Measurements from ENCODE around the gene TOP2B.

TOP2B gene

GRCh38 chr3:25664812-25665314, at the start of gene TOP2B:
TSS of gene TOP2B (minus strand) at chr3:25664907. CDS start at chr3:25664297, 610 bp downstream.
- peaks cover 40% of the 10 kb centered on the region for H3K4me1 ChIP-seq
- H3K4me2 ChIP-seq: peak within 1 kb of the TSS; percentile 91
- no peak for TF ChIP-seq Cebpa-rat (IDR thresholded peaks at IDR 0.05)

GRCh38 chr3:25713341-25713985, 48.8 kb upstream of the TOP2B start:
- Histone ChIP-seq H3K4me3 (no peak overlapping the region), H3K4me2 (0 out of 2 replicates have a peak overlapping the region, but pooled peaks have one; percentile 7), H3K27me3 (no peaks in the 10 kb centered on the region), H3K36me3 (peaks cover 16% of the 10 kb centered on the region), H4K20me1 (no peaks in the 10 kb centered on the region), H3K27ac (no peak overlapping the region), H3K9me3 (peaks cover 22% of the 10 kb centered on the region), H3K9ac (no peak overlapping the region), H3K4me1 (0 out of 2 replicates have a peak, but pooled peaks cover 5% of the 10 kb centered on the region)
- no peak for TF ChIP-seq Cebpa-rat (IDR thresholded peaks at IDR 0.05)

More at GRCh38 chr3:25664812-25665314, at the start of gene TOP2B:
- Histone ChIP-seq H3K27ac (peak within 1 kb of the TSS; percentile 100), H3K27me3 (no peaks in the 10 kb centered on the region), H4K20me1 (peaks cover under 1% of the 10 kb centered on the region; the same call in 1 of the 2 replicates), H3K9ac (peak within 1 kb of the TSS; percentile 100), H3K36me3 (peaks cover 30% of the 10 kb centered on the region), H3K4me3 (peak within 1 kb of the TSS; percentile 86), H3K9me3 (no peaks in the 10 kb centered on the region)

GRCh38 chr3:25711090-25711489, 46.4 kb upstream of the TOP2B start:
- no peak overlapping the region for H3K4me2 ChIP-seq
- no peaks in the 10 kb centered on the region for H3K27me3 ChIP-seq
- H3K4me1 ChIP-seq: peaks cover 18% of the 10 kb centered on the region
- H3K9ac ChIP-seq: no peak overlapping the region
- H3K36me3 ChIP-seq: no peaks in the 10 kb centered on the region
- H4K20me1 ChIP-seq: no peaks in the 10 kb centered on the region
- no peak for TF ChIP-seq Cebpa-rat (IDR thresholded peaks at IDR 0.05)
- peaks cover 3% of the 10 kb centered on the region; the same call in 1 of the 2 replicates for H3K9me3 ChIP-seq
- H3K27ac ChIP-seq: no peak overlapping the region
- no peak overlapping the region for H3K4me3 ChIP-seq

GRCh38 chr3:25708036-25708435, 43.3 kb upstream of the TOP2B start:
- Histone ChIP-seq H3K4me1 (peaks cover 13% of the 10 kb centered on the region), H3K9me3 (no peaks in the 10 kb centered on the region), H3K27me3 (no peaks in the 10 kb centered on the region), H3K4me3 (no peak overlapping the region), H3K9ac (no peak overlapping the region), H3K27ac (no peak overlapping the region), H4K20me1 (no peaks in the 10 kb centered on the region), H3K36me3 (no peaks in the 10 kb centered on the region), H3K4me2 (no peak overlapping the region)
- TF ChIP-seq Cebpa-rat (IDR thresholded peaks at IDR 0.05): no peak

GRCh38 chr3:25707268-25707926, 42.7 kb upstream of the TOP2B start:
- Histone ChIP-seq H3K36me3 (no peaks in the 10 kb centered on the region), H3K4me1 (peaks cover 13% of the 10 kb centered on the region), H3K9ac (no peak overlapping the region), H3K4me3 (no peak overlapping the region), H3K27ac (no peak overlapping the region), H4K20me1 (no peaks in the 10 kb centered on the region), H3K9me3 (no peaks in the 10 kb centered on the region), H3K4me2 (peak overlapping the region; percentile 44), H3K27me3 (no peaks in the 10 kb centered on the region)
- TF ChIP-seq Cebpa-rat (IDR thresholded peaks at IDR 0.05): no peak

- H4K20me1 ChIP-seq: no peaks in the 10 kb centered on the region
- H3K4me1 ChIP-seq: peaks cover 13% of the 10 kb centered on the region
- H3K9ac ChIP-seq: no peak overlapping the region
- H3K27ac ChIP-seq: no peak overlapping the region
- H3K4me3 ChIP-seq: no peak overlapping the region
- TF ChIP-seq Cebpa-rat (IDR thresholded peaks at IDR 0.05): no peak
- H3K27me3 ChIP-seq: no peaks in the 10 kb centered on the region
- no peaks in the 10 kb centered on the region for H3K9me3 ChIP-seq
- no peaks in the 10 kb centered on the region for H3K36me3 ChIP-seq
- peak overlapping the region; percentile 44; the same call in 1 of the 2 replicates for H3K4me2 ChIP-seq
Measured at GRCh38 chr3:25706213-25706612, 41.5 kb upstream of the TOP2B start.

GRCh38 chr3:25697553-25697952, 32.8 kb upstream of the TOP2B start:
- Histone ChIP-seq H3K36me3 (no peaks in the 10 kb centered on the region), H3K9me3 (peaks cover 6% of the 10 kb centered on the region), H3K27me3 (no peaks in the 10 kb centered on the region), H4K20me1 (no peaks in the 10 kb centered on the region), H3K9ac (no peak overlapping the region), H3K27ac (no peak overlapping the region), H3K4me2 (no peak overlapping the region), H3K4me3 (no peak overlapping the region), H3K4me1 (peaks cover 7% of the 10 kb centered on the region)
- no peak for TF ChIP-seq Cebpa-rat (IDR thresholded peaks at IDR 0.05)

- Histone ChIP-seq H3K9me3 (peaks cover 6% of the 10 kb centered on the region), H3K4me2 (peak overlapping the region; percentile 42), H4K20me1 (no peaks in the 10 kb centered on the region), H3K27me3 (no peaks in the 10 kb centered on the region), H3K36me3 (no peaks in the 10 kb centered on the region), H3K9ac (no peak overlapping the region), H3K27ac (no peak overlapping the region), H3K4me1 (peaks cover 7% of the 10 kb centered on the region), H3K4me3 (no peak overlapping the region)
- TF ChIP-seq Cebpa-rat (IDR thresholded peaks at IDR 0.05): no peak
Measured at GRCh38 chr3:25695731-25696420, 31.2 kb upstream of the TOP2B start.

- no peak overlapping the region for H3K9ac ChIP-seq
- TF ChIP-seq Cebpa-rat (IDR thresholded peaks at IDR 0.05): no peak
- H3K27ac ChIP-seq: no peak overlapping the region
- H3K36me3 ChIP-seq: no peaks in the 10 kb centered on the region
- H3K4me2 ChIP-seq: no peak overlapping the region
- H3K9me3 ChIP-seq: peaks cover 6% of the 10 kb centered on the region
- H3K4me3 ChIP-seq: no peak overlapping the region
- no peaks in the 10 kb centered on the region for H4K20me1 ChIP-seq
- H3K27me3 ChIP-seq: no peaks in the 10 kb centered on the region
- peaks cover 12% of the 10 kb centered on the region for H3K4me1 ChIP-seq
Measured at GRCh38 chr3:25693238-25693637, 28.5 kb upstream of the TOP2B start.

- Histone ChIP-seq H3K4me2 (no peak overlapping the region), H4K20me1 (no peaks in the 10 kb centered on the region), H3K9ac (no peak overlapping the region), H3K27ac (no peak overlapping the region), H3K27me3 (no peaks in the 10 kb centered on the region), H3K4me3 (no peak overlapping the region), H3K9me3 (peaks cover 6% of the 10 kb centered on the region), H3K36me3 (no peaks in the 10 kb centered on the region), H3K4me1 (peaks cover 12% of the 10 kb centered on the region)
- TF ChIP-seq Cebpa-rat (IDR thresholded peaks at IDR 0.05): no peak
Measured at GRCh38 chr3:25692341-25692740, 27.6 kb upstream of the TOP2B start.
